IMR-90 (cell line): ENCODE measurements around the gene LYZ. TPM values are rescaled to one million over a fixed set of nuclear protein-coding genes. Genes with fewer than 3 reads are reported as not detected.
"Not testable (repeated sequence)": the region's sequence is repeated elsewhere in the genome, so short reads cannot be mapped to it uniquely, and the experiment has no call there.

Experiments
- ATAC-seq: fragments of 200-7000 bp; cut with Tn5 transposase; 2 replicates; pipeline ENCODE4 v1.9.1; 2020; ENCODE audit warnings: low read depth, mild to moderate bottlenecking, moderate library complexity
- BruUV-seq: library from RNA; stranded (reverse); fragments of 400-500 nt; replicated peaks from 2 replicates; lab custom pipeline; 2021; lab: Mats Ljungman, UMichigan
- CTCF ChIA-PET: fragments of 300-600 bp; formaldehyde crosslinking; extraction: SDS; loops from one replicate; lab custom pipeline; 2021; ENCODE audit warnings: antibody characterized with exemption; lab: Yijun Ruan, JAX
- POLR2A ChIA-PET: fragments of 300-600 bp; sonication (Branson Sonifier 250); formaldehyde crosslinking; loops from one replicate; lab custom pipeline; 2022; ENCODE audit warnings: antibody characterized with exemption; ENCODE audit not compliant: unreplicated experiment; lab: Charles Lee
- DNase-seq: peaks from one replicate; pipeline ENCODE4 v3.0.0; 2013
- H2AFZ ChIP-seq: replicated peaks from 2 replicates; pipeline ENCODE3; 2013; ENCODE audit warnings: low read length, mild to moderate bottlenecking; ENCODE audit not compliant: poor library complexity
- H2AK5ac ChIP-seq: 2 replicates; pipeline ENCODE4 v1.6.1; 2013; ENCODE audit warnings: low read depth, low read length, inconsistent platforms
- H2AK9ac ChIP-seq: replicated peaks from 2 replicates; pipeline ENCODE3; 2013; ENCODE audit warnings: mild to moderate bottlenecking, low read depth, low read length, moderate library complexity; ENCODE audit not compliant: poor library complexity
- H2BK120ac ChIP-seq: 2 replicates; pipeline ENCODE4 v1.6.1; 2013; ENCODE audit warnings: low read depth, low read length, inconsistent platforms
- H2BK15ac ChIP-seq: 3 replicates; pipeline ENCODE4 v1.6.1; 2013; ENCODE audit warnings: low read depth, low read length, inconsistent platforms
- H2BK20ac ChIP-seq: 2 replicates; pipeline ENCODE4 v1.6.1; 2013; ENCODE audit warnings: low read depth, mild to moderate bottlenecking, inconsistent platforms, low read length, moderate library complexity
- H2BK5ac ChIP-seq: 2 replicates; pipeline ENCODE4 v1.6.1; 2013; ENCODE audit warnings: mild to moderate bottlenecking, low read depth, low read length, inconsistent platforms; ENCODE audit not compliant: poor library complexity, severe bottlenecking
- H3K14ac ChIP-seq: replicated peaks from 2 replicates; pipeline ENCODE4 v1.6.1; 2013; ENCODE audit warnings: low read depth, low read length, inconsistent platforms
- H3K18ac ChIP-seq: 2 replicates; pipeline ENCODE4 v1.6.1; 2013; ENCODE audit warnings: low read depth, low read length, control low read depth
- H3K23ac ChIP-seq: 2 replicates; pipeline ENCODE4 v1.6.1; 2013; ENCODE audit warnings: low read depth, low read length, inconsistent platforms
- H3K27ac ChIP-seq: 2 replicates; pipeline ENCODE4 v1.5.1; 2013; ENCODE audit warnings: mild to moderate bottlenecking, control low read depth, low read length; ENCODE audit not compliant: insufficient read depth
- H3K27me3 ChIP-seq: 2 replicates; pipeline ENCODE4 v1.6.1; 2013; ENCODE audit warnings: low read length; ENCODE audit not compliant: control insufficient read depth, insufficient read depth
- H3K36me3 ChIP-seq: 2 replicates; pipeline ENCODE4 v1.6.1; 2013; ENCODE audit warnings: low read length, mixed read lengths; ENCODE audit not compliant: control insufficient read depth, insufficient read depth
- H3K4ac ChIP-seq: 2 replicates; pipeline ENCODE4 v1.6.1; 2013; ENCODE audit warnings: low read depth, low read length, inconsistent platforms
- H3K4me1 ChIP-seq: 2 replicates; pipeline ENCODE4 v1.6.1; 2013; ENCODE audit warnings: low read length, mixed read lengths; ENCODE audit not compliant: control insufficient read depth, insufficient read depth
- H3K4me2 ChIP-seq: 2 replicates; pipeline ENCODE4 v1.6.1; 2013; ENCODE audit warnings: low read depth, mild to moderate bottlenecking, control low read depth, low read length, moderate library complexity
- H3K4me3 ChIP-seq: 2 replicates; pipeline ENCODE4 v1.5.1; 2013; ENCODE audit warnings: low read depth, mild to moderate bottlenecking, control low read depth, low read length, moderate library complexity; ENCODE audit not compliant: insufficient read depth
- H3K56ac ChIP-seq: 2 replicates; pipeline ENCODE4 v1.6.1; 2013; ENCODE audit warnings: low read length, inconsistent platforms; ENCODE audit not compliant: insufficient read depth; ENCODE audit errors: extremely low read depth
- H3K79me1 ChIP-seq, 2 experiments: 2 replicates each; pipeline ENCODE4 v1.6.1; 2013; ENCODE audit warnings: low read length in 2 of 2, inconsistent platforms in 1 of 2, low read depth in 1 of 2
- H3K9ac ChIP-seq: 2 replicates; pipeline ENCODE4 v1.6.1; 2013; ENCODE audit warnings: low read depth, low read length, control low read depth
- H3K9me1 ChIP-seq: 2 replicates; pipeline ENCODE4 v1.6.1; 2013; ENCODE audit warnings: low read length, inconsistent platforms; ENCODE audit not compliant: insufficient read depth
- H3K9me3 ChIP-seq: 2 replicates; pipeline ENCODE4 v1.6.1; 2013; ENCODE audit warnings: low read length; ENCODE audit not compliant: control insufficient read depth, insufficient read depth
- H4K20me1 ChIP-seq: 2 replicates; pipeline ENCODE4 v1.6.1; 2013; ENCODE audit warnings: low read length, inconsistent platforms; ENCODE audit not compliant: insufficient read depth
- H4K5ac ChIP-seq: 2 replicates; pipeline ENCODE4 v1.6.1; 2013; ENCODE audit warnings: mild to moderate bottlenecking, low read depth, low read length, control low read depth
- H4K8ac ChIP-seq, 2 experiments: 2 replicates each; pipeline ENCODE4 v1.6.1; 2013; ENCODE audit warnings: low read depth in 2 of 2, low read length in 2 of 2, control low read depth in 1 of 2, inconsistent platforms in 1 of 2
- H4K91ac ChIP-seq: 2 replicates; pipeline ENCODE4 v1.6.1; 2013; ENCODE audit warnings: low read depth, low read length, inconsistent platforms; ENCODE audit not compliant: insufficient read depth
- WGBS, 2 experiments: methylation state at CpG; one replicate each; pipeline versions ENCODE4 v1.1.5 to v1.1.7; 2013; ENCODE audit warnings: missing lambda C conversion rate in 2 of 2; ENCODE audit not compliant: insufficient read length in 1 of 2; ENCODE audit errors: extremely low coverage in 2 of 2; 5-methylcytosine and 5-hydroxymethylcytosine counted together
- dilution Hi-C: fragments of 300-500 bp; cut with HindIII; formaldehyde crosslinking; loops from one replicate; pipeline ENCODE4 v1.14.3; 2018; ENCODE audit warnings: low sequenced_read_pairs; ENCODE audit not compliant: unreplicated experiment
- in situ Hi-C: fragments of 300-500 bp; cut with MboI; formaldehyde crosslinking; loops from 3 replicates; pipeline ENCODE4 v1.14.3; 2019; ENCODE audit warnings: low sequenced_read_pairs, inconsistent platforms, mixed read lengths
- intact Hi-C: fragments of 100-400 bp; cut with micrococcal nuclease; formaldehyde crosslinking; loops from 2 replicates; pipeline ENCODE4 v1.10.0; 2022
- polyA plus RNA-seq, 3 experiments: library from polyadenylated mRNA; depleted of rRNA; stranded (reverse); fragments of >200 nt; gene quantifications; 2 replicates each; pipeline ENCODE4 v1.2.3, GENCODE V29; 2012; ENCODE audit warnings: low replicate concordance in 1 of 3
- total RNA-seq: library from RNA; depleted of rRNA; stranded (reverse); fragments of >200 nt; gene quantifications from 2 replicates; pipeline ENCODE4 v1.2.3, GENCODE V29; 2012

The LYZ gene
- total and polyA plus RNA-seq, 2 of the 4 experiments (the other 2 are of a cell fraction): not detected

DNA sequence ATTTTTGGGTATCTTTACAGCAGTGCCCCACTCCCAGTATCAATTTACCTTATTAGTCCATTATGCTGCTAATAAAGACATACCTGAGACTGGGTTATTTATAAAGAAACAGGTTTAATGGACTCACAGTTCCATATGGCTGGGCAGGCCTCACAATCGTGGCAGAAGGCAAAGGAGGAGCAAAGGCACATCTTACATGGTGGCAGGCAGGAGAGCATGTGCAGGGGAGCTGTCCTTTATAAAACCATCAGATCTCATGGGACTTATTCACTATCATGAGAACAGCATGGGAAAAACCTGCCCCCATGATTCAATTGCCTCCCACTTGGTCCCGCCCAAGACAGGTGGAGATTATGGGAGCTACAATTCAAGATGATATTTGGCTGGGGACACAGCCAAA lies 30.9 kb upstream of the LYZ start:
- H3K9me3 ChIP-seq, DNase-seq, H3K9me1 ChIP-seq, H4K91ac ChIP-seq, H2AK5ac ChIP-seq, H3K4ac ChIP-seq, H3K4me1 ChIP-seq, H3K4me2 ChIP-seq, CTCF ChIA-PET, ATAC-seq, H3K18ac ChIP-seq, in situ Hi-C loops, H2AFZ ChIP-seq, H3K27ac ChIP-seq, H3K27me3 ChIP-seq, H3K9ac ChIP-seq, H4K8ac ChIP-seq, H2AK9ac ChIP-seq, H3K36me3 ChIP-seq, intact Hi-C loops, H2BK120ac ChIP-seq, H3K56ac ChIP-seq, H4K5ac ChIP-seq, H3K4me3 ChIP-seq, H3K23ac ChIP-seq, H2BK5ac ChIP-seq, H2BK20ac ChIP-seq, BruUV-seq, dilution Hi-C loops, H4K20me1 ChIP-seq, H2BK15ac ChIP-seq, H3K79me1 ChIP-seq, H3K14ac ChIP-seq, POLR2A ChIA-PET: not testable (repeated sequence)
- WGBS, 2 experiments: 20% methylated on average over 1 of the region's 2 CpGs; no CpG with 5 or more reads in 1 of the 2 experiments
